Ramos (cell line): ENCODE results near the gene TPRN.

ENCODE experiments used
- in situ Hi-C: fragments of 300-500 bp; cut with MboI; formaldehyde crosslinking; loops from one replicate; pipeline ENCODE4 v1.14.3; 2022; ENCODE audit warnings: low sequenced_read_pairs; ENCODE audit not compliant: unreplicated experiment

The TPRN gene

DNA sequence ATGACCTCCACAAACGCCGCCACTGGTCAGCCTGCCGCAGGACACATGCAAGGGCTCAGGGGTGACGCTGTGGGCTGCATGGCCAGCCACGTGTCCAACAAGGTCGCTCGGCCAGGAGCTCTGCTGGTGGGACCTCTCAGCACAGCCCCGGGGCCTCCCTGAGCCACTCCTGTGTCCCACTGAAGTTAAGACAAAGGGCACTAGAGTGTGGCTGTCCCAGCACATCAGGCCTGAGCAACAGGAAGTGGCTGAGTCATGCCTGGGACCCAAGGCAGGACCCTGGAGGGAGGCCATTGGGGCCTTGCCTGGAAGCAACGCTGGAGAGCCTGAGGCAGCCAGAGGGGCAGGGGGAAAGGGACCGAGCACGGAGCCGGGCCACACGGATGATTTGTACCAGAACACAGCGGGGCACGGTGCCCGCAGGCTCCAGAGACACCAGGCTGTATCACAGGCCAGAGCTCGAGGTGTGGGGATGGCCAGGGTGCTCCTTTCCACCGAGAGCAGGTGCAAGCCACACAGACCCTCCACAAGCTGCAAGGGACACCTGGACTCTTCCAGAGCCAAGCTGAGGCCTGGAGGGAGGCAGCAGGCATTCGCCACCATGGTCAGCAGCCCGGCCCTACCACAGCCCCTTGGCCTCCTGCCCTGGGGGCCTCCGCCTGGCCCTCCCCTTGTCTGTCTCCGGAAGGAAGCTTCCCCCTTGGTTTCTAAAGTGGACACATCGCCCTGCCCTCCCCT lies 22.2 kb downstream of the TPRN start:
- in situ Hi-C loops: no loop called here

DNA sequence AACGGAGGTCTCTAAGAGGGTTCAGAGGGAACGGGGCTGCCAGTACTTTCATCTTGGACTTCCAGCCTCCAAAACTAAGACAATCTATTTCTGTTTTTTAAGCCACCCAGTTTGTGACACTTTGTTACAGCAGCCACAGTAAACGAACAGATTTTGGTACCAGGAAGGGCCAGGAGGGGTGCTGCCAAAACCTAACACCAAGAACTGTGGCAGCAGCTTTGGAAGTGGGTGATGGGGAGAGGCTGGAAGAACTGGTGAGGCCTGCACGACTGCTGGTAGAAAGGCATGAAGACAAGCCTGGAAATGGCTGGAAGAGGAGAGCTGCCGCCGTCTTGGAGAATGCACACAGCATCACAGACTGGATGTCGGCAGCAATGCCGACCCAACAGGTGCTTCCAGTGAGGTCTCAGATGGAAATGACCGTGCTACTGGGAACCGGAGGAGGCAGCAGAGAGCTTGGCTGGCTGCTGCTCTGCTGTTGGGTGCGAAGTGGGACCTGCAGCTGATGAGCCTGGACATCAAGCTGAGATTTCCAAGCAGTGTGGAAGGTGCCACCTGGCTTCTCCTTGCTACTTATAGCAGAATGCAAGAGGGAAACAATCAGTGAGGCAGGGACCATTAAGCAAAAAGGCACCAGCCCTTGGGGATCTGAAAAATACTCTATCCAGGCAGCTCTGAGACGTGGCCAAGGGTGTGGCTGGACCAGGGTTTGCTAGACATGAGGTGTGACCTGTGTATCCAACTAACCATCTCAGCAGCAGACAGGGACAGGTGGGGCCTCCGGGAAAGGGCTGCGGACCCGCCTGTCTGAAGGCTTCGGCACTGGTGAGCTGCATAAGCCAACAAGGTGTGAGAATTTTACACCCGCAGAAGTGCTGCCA lies 24.0 kb downstream of the TPRN start:
- in situ Hi-C loops: no loop called here

DNA sequence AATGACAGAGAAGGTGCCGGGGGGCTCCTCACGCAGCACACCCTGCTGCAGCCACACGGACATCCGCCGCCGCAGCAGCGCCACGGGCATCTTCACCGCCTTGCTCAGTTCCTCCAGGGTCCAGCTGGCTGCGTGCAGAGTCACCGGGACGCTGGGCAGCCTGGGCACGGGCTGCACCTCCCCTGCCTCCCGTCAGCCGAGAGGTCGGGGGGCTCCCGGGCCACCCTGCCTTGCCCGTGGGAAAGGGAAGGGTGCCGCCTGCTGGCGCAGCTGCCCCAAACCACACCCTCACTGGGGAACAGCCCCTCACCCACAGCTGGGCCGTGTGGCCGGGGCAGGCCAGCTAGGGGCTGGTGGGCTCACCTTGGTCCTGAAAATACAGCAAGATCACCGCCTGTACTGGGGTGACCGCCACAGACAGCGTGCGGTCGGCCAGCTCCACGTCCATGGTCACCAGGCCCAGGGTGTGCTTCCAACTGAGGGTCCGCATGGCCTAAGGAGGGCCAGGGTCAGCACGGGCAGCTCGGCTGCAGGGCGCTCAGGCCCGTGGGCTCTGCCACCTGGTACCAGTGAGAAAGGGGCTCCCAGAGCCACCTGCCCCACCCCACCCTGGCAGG lies 25.1 kb downstream of the TPRN start:
- in situ Hi-C loops: no loop called here

DNA sequence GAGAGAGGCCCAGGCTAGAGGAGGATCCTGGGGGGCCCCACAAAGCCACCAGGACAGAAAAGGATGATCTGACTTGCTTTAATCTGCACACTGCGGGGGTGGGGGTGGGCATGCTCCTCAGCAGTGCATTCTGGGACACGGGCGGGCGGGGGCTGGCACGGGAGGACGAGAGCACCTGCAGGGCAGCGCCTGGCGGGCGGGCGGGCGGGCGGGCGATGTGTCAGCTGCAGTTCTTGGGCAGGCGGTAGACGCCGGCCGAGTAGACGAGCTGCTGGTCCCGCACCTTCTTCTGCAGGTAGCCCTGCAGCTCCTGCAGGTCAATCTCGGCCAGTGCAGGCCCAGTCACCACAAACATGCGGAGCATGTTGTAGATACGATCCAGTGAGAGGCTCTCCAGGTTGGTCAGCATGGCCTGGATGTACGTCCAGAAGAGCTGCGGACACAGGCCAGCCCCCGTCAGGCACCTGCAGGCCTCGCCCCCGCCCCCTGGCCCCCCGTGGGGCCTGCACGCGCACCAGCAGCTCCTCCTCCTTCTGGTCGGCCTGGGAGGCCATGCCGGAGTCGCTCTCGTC lies 25.7 kb downstream of the TPRN start:
- in situ Hi-C loops: no loop called here

DNA sequence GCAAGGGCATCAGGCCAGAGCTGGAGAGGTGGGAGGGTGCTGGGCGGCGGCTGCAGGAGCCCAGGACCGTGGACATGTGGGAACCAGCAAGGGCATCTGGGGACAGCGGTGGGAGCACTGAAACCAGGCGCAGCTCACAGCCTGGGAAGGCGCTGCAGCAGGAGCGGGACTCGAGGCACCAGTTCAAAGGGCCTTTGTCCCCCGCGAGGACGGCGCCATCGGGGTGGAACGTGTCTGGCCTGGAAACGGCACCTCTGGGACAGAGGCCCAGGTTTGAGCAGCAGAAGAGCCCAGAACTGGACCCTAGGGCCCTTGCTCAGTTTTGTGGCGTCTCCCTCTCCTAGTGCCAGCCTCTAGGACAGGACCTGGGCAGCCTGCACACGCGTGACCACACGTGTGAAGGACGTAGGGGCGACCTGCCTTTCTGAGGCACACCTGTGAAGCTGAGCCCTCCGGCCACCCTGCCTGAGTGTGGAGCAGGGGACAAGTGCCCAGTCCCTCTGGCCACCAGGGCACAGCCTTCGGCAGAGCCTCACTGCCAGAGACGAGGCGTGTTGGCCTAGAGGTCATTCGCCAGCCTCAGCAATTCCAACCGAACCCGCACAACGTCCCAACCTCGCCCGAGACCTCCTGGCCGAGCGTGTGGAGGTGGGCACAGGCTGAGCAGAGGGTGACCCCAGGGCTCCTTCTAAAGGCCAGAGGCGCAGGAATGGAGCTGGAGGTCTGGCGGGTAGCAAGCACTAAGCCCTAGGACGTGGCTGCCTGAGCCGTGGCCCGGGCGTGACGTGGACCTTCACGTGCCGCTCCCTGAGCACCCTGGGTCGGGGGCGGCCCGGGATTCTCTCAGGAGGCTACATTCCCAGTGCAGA lies 26.5 kb downstream of the TPRN start:
- in situ Hi-C loops: no loop called here

DNA sequence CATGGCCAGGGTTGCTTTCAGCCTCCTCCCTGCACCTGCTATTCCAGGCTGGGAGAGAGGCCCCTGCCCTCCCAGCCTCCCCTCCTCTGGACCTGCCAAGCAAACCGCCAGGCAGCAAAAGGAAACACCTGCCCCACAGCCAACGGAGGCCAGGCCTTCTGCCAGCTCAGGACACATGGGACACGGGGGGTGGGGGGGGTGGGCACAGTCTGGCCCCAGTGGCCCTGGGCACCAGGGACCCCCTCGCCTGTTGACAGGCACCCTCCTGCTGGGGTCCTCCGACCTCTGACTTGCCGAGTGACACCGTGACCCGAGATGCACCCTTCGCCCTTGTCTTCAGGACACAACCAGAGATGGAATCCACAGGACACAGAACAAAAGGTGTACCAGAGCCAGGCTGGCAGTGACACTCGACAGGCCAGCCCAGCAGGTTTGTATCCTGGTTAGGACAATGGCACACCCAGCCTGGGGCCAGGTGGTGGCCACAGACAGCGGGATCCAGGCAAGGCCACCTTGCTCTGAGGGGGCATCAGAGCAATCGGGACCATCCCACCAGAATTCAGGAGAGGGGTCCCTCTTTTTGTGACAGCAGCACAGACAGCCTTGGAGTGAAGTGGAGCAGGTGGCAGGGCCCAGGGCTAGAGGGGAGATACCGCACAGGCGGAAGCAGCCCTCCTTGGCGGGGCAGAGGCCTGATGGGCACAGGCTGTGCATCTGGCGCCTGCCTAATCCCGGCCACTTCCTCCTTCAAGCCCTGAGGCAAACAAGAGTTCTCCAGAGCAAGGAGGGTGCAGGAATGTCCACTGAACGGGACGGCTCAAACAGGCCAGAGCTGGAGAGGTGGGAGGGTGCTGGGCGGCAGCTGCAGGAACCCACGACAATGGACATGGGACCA lies 27.4 kb downstream of the TPRN start:
- in situ Hi-C loops: no loop called here

DNA sequence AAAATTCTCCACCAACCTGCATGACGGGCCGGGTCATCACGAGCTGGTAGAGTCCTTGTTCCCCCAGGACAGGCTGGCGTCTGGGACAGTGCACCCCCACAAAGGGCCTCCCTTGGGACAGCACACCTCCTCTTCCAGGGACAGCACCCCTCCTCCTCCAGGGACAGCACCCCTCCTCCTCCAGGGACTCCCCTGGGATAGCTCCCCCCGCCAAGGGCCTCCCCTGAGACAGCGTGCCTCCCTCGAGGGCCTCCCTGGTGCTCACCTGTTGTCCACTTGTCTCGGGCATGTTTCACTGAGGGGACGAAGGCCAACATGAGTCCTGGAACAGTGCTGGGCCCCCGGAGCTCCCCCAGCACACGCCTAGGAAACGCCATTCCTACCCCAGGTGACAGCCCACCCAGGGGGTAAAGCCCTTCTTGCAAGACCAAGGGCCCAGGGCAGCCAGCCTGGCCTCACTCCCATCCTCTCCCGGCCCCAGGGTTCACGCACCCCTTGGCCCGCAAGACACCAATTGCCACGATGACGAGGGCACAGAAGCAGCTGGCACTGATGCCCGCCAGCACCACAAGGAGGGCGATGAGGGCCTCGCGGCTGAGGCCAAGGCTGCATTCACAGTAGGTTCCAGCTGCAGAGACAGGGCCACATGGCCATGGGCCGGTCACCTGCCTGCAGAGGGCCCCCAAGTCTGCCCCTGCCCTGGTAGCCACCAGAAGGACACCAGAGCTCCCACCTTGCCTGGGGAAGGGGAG lies 29.2 kb downstream of the TPRN start:
- in situ Hi-C loops: no loop called here

DNA sequence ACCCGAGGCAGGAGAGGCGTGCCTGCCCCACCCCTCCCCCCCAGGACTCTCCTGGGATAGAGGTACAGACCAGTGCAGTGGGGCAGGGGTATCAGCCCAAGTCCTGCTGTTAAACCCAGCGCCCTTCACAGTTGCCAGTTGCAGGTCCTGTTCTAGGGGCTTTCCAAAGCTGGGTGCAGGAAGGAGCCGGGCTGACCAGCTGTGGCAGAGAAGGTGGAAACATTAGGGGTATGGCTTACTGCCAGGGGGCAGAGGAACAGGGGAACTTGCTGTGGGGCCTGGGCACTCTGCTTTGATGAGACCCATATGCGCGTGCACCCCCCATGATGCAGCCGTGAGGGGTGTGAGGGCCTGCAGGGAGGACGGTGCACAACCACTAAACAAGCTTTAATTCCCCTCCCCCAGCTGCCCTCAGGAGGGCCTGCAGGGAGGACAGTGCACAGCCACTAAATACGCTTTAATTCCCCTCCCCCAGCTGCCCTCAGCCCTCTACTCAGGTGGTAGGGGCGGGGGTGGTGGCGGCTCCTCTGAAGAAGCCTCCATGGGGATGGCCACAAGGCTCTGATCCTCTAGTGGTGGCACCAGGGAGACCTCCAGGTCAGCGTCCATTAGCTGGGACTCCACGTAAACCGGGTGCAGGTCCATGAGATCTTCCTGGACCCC lies 29.9 kb downstream of the TPRN start:
- in situ Hi-C loops: no loop called here

DNA sequence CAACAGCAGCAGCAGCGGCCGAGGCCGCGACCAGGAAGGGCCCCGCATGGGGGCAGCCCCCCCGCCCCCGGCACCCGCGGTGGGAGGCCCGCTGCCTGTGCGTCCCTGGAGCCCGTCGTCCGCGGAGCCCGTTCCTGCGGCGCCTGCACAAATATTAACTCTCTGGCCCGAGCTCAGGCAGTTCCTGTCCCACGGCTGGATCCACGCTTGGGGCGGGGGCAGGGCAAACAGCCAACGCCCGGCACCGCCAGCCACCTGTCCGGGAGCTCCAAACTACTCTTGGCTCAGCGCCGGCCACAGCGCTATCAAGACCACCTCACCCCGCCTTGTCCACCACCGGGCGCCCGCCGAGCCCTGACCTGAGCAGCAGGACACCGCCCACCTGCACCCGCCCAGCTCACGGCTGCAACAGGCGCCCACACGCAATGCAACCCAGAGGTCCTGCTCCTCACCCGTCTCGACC lies 30.6 kb downstream of the TPRN start, which contains the start of gene LRRC26:
Gene LRRC26 (minus strand): TSS at position 156 of the 463 bp plus-strand sequence. CDS start 108 bp downstream, at position 48.
- in situ Hi-C loops: no loop called here

DNA sequence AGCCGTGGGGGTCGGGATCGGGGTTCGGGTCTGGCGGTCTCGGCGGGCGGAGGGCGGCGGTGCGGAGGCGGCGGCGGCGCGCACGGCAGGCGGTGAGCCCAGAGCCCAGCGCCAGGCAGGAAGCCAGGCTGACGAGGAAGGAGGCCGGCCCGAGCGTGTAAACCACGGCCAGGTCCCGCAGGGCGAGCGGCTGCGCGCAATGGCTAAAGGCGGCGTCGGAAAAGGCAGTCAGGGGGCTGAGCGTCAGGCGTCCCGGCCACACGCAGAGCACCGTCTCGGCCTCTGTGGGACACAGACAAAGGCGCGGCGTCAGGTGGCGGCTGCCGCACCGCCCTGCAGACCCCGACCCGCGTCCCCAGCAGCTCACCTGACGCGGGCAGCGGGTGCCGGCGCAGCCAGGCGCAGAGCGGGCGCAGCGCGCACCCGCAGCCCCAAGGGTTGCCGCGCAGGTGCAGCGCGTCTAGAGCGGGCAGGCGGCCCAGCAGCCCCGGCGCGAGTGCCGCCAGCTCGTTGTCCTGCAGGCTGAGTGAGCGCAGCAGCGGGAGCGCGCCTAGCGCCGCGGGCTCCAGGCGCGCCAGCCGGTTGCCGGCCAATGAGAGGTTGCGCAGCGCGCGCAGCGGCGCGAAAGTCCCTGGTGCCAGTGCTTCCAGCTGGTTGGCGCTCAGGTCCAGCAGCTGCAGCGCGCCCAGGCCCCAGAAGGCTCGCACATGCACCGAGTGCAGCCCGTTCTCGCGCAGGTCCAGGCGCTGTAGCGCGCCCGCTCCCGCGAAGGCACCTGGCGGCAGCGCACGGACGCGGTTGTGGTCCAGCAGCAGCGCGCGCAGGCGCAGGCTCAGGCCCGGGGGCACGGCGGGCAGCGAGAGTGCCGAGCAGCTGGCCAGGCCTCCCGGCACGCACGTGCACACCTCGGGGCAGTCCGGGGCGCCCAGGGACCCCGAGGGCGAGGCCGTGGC lies 31.4 kb downstream of the TPRN start:
- in situ Hi-C loops: no loop called here

DNA sequence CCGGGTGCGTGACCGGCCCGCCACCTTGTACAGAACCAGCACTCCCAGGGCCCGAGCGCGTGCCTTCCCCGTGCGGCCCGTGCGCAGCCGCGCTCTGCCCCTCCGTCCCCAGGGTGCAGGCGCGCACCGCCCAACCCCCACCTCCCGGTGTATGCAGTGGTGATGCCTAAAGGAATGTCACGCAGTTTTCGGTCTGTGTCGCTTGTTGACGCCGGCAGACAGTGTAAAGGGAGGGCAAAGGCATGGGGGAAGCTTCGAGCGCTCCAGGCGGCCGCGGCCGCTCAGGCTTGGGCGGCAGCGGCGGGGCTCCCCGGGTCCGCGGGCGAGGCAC lies 32.0 kb downstream of the TPRN start:
- in situ Hi-C loops: no loop called here

DNA sequence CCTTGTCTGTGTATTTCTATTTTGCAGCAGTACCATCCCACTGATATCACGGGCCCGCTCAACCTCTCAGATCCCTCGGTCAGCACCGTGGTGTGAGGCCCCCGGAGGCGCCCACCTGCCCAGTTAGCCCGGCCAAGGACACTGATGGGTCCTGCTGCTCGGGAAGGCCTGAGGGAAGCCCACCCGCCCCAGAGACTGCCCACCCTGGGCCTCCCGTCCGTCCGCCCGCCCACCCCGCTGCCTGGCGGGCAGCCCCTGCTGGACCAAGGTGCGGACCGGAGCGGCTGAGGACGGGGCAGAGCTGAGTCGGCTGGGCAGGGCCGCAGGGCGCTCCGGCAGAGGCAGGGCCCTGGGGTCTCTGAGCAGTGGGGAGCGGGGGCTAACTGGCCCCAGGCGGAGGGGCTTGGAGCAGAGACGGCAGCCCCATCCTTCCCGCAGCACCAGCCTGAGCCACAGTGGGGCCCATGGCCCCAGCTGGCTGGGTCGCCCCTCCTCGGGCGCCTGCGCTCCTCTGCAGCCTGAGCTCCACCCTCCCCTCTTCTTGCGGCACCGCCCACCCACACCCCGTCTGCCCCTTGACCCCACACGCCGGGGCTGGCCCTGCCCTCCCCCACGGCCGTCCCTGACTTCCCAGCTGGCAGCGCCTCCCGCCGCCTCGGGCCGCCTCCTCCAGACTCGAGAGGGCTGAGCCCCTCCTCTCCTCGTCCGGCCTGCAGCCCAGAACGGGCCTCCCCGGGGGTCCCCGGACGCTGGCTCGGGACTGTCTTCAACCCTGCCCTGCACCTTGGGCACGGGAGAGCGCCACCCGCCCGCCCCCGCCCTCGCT lies 32.6 kb downstream of the TPRN start:
- in situ Hi-C loops: no loop called here

DNA sequence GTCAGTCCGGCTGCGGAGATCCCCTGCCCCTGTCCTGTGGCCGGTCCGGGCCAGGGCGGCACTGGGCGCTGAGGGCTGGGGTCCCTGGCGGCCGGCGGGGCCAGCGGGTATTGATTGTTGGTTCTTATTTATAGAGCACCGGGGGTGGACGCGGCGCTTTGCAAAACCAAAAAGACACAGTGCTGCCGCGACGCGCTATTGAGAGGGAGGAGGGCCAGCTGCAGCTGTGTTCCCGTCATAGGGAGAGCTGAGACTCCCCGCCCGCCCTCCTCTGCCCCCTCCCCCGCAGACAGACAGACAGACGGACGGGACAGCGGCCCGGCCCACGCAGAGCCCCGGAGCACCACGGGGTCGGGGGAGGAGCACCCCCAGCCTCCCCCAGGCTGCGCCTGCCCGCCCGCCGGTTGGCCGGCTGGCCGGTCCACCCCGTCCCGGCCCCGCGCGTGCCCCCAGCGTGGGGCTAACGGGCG lies 33.2 kb downstream of the TPRN start:
- in situ Hi-C loops: no loop called here

DNA sequence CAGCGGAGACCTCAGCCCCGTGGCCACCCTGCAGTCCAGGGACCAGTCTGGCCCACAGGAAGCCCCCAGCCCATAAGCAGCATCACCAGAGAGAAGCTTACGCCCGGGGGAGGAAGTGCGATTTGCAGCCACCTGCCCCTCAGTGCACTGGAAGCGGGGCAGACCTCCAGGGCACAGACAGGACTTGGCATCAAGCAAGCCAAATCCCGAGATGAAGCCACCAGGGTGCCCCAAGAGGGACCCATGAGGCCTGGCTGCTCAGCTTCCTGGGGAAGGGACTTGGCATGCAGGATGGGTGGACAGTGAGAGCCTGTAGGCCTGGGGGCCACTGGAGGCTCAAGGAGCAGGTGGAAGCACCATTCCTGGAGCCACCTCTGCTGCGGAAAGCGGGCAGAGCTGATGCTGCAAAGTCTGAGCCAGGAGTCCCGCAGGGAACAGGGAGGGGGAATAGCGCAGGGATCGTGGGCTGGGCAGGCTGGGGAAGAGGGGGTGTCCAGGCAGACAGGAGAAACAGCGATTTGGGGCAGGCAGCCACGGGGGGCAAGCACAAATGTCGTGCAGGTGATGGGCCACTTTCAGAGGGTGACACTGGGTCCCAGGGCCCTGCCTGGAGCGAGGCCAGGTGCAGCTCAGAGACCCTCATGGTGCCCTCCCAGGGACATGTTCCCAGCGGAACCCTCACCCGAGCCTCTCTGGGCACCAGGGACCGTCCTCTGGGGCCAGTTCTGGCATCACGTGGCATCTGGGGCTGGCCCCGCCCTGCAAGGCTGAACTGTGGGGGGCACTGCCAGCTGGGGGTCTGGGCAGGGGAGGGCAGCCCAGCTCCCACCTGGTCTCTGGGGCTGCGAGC lies 33.9 kb downstream of the TPRN start:
- in situ Hi-C loops: no loop called here
